NCI-H1417 treated with DMSO at 0.1 percent for 48 hours (cell line): Measurements from ENCODE around the gene CLEC7A.
A peak's percentile ranks its signal among the peaks of the same experiment; 100 is the strongest.

Source experiments
- DNase-seq: peaks from one replicate; lab custom pipeline; 2025; lab: John Stamatoyannopoulos, UW

CLEC7A gene

DNA sequence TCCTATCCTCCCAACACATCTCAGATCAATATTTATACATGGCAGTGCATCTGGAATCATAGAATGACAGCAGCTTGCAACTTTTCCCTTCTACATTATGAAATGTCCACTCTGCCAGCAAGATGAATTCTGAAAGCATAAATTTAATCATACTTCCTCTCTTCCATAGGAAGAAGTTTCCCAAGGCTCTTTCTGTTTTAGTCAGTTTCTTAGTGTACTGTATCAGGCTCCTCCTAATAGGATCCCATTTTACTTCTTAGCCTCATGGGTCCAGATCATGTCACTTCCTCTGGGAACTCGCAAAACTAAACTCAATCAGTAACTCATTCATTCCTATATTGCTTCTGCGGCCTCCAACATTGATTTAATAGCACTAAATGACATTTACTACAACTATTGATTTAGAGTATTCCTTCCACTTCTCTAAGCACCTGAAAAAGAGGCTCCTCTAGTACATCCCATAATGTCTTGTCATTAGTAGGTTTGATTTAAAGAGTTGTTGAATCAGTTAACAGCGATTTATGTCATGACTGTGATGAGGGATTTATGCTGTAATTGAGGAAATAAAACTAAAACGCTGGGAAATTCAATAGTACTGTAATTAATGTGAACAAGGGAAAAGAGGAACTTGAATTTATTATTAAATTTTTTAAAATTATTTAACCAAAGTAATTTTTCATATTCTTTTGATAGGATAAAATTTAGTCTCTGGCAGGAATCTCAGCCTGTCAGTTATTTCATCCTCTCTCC, 35.2 kb downstream of the CLEC7A start:
- no peak for DNase-seq

DNA sequence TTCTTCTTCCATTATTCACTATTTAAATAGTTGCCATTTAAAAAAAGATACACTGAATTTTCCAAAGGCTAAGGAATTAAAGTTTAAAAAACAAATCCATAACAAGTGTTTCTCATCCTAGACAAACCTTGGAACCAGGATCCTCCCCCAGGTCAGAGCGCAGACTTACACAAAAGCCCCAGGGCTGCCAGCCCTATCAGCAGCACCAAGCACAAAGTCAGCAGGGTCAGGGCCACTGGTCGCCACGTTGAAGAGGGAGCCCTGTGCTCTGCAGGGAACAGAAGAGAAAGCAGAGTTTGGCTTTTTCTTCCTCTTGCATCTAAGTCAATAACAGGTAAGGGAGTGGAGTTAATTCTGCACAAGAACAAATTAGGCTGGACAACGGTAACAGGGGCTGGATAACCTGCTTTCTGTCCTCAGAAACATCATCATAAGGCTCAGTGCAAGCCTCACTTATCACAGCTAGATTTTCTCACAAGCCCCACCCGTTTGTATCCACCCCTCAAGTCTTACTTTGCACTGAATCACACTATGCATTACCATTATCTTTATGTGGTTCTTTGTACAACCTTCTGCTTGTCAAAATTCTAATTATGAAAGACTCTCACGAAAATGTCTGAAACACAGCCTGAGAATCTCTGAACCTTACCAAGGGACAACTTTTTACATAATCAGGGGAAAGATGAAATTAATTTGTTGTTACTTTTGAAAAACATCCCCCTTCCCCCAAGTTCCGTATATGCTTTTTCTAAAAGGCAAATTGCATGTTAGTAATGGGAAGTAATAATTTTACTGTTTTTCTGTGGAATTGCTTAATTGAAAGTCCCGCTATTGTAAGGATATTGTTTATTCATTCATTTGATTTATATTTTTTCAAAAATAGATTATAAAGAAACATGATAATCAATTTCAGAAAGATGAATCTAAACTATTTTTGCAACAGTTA, 40.8 kb downstream of the CLEC7A start:
- DNase-seq = no peak

DNA sequence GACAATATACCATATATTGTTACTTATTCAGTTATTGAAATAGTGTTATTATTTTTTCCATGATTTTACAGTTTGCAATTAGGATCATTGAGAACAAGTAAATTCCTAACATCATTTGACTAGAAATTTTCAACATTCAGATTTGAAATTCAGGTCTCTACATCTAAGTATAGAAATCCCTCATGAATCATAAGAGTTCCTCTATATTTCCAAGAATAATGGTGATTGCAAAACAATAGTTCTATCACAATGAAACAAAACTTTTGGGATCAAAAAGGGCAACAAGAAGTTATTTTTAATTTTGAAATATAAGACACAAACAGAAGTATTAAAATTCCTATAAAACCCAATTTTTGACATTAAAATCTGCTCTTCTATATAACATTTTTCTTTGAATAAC, 42.0 kb downstream of the CLEC7A start:
- DNase-seq = no peak

DNA sequence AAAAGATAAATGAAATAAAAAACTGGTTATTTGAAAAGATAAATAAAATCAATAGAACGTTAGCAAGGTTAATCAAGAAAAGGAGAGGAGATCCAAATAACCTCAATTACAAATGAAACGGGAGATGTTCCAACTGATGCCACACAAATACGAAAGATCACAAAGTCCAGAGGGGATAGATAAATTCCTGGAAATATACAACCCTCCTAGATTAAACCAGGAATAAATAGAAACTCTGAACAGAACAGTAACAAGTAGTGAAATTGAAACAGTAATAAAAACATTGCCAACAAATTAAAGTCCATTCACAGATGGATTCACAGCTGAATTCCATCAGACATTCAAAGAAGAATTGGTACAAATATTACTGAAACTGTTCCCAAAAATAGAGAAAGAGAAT, 43.6 kb downstream of the CLEC7A start:
- no peak for DNase-seq

DNA sequence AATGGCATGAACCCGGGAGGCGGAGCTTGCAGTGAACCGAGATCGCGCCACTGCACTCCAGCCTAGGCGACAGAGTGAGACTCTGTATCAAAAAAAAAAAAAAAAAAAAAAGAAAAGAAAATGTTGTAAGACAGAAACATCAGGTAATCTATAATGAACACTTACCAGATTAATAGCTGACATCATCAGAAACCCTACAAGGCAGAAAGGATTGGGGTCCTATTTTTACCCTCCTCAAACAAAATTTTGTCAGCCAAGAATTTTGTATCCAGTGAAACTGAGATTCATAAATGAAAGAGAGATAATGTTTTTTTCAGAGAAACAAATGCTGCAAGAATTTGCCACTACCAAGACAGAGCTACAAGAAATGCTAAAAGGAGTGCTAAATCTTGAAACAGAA, 45.3 kb downstream of the CLEC7A start:
- no peak for DNase-seq

DNA sequence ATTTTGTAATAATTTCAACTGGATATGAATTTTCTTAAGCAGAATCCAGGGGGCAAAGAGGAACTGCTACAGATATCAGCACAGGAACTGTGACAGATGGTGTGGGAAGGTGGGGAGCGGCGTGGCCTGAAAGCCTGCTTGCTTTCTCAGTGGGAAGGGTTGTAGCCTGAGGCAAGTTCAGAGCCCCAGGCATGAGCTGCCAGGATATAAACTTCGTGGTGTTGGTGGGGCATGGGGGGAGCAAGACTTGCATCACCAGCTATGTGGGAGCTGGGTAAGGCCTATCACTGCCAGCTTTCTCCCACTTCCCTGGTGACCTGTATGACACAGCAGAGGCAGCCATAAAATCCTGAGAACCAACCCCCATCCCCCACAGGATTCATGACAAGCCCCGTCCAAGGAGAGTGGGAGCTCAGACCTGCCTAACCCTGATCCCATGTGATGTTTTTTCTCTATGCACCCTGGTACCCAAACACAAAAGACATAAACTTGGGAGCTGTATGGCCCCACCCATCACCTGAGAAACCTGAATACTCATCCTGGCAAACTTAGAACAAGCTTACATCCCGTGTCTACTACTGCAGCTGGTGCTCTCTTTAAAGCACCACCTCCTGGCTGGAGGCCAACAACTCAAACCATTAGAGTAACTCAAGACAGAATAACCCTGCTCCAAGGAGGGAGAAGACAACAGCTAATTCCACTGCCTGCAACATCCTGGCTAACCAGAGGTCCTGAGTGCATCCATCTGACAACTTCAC, 47.7 kb downstream of the CLEC7A start:
- no peak for DNase-seq

DNA sequence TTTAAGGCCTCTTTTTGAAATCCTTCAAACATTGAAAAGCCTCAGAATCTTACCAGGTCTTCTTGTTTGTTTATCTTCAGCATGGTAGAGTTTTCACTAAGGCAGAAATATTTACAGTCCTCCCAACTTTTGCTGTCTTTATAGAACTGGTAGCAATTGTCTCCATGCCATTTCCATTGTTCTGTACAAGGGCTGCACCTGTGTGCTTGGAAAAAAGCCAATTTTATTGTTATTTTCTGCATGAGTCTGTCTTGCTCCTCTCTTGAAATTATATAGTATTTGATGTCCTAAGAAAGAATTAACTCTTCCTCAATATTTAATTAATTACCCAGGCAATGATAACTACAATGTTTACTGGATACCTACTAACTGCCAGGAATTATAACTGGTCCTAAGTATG, 54.5 kb downstream of the CLEC7A start:
- DNase-seq = peak; percentile 10

DNA sequence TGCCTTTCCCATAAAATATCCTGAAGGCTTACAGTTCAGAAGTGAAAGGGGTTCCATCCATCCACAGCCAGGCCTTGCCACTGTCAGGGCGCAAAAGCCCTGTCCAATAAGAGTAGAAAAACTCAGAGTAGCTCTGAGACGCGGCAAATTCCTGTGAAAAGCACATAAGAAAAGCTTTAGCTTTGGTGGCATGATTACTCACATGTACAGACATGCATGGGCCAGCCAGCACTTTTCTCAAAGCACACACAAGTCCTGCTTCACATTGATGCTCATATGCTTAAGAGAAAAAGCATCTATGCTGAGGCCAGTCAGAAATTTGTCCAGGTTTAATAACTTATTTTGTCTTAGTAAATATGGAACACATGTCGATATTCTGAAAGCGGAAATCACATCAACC, 56.7 kb downstream of the CLEC7A start:
- DNase-seq = no peak

DNA sequence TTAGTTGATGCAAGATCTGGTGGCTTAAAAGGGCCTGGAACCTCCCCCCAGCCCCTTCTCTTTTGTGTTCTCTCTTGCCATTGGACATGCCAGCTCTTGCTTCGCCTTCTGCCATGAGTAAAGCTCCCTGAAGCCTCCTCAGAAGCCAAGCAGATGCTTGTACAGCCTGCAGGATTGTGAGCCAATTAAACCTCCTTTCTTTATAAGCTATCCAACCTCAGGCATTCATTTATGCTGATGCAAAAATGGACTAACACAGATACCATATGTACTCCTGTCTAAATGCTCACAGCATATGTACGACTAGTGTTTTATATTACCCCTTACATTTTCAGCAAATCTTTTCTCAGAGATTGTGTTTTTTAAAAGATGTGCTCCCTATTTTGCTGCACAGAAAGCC, 57.9 kb downstream of the CLEC7A start:
- no peak for DNase-seq

DNA sequence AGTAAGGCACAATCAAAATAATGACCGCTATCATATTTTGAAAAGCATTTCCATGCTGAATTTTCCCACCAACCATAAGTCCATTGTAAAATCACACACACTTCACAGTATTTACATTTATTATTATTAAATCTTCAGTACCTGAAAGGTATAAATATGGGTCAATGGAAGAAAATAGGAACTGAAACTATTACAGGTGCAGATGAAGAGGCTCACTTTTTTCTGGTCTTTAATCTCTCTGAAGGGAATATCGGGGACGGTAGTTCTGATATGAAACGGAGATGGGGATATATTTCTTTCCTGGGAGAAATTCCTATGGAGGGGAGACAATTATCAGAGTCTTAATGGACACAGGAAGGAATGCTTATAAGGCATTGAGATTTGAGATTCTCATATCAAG, 59.6 kb downstream of the CLEC7A start:
- DNase-seq = no peak

DNA sequence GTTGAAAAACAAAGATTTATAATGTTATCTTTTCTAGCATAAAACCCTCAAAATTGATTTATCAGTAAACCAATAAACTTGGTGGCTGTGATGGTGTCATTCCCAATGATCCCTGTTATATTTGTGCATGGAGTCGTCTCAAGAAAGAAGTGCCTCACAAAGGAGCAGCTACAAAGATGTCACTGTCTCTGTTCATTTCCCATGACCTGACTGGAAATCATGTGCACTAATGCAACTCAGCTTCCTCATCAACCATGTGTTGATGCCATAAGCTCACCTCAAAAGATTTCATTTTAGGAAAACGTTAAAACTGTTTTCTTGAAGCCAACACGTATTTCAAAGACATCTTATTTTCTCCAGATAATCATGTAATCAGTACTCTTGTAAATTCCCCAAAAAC, 60.0 kb downstream of the CLEC7A start:
- no peak for DNase-seq

DNA sequence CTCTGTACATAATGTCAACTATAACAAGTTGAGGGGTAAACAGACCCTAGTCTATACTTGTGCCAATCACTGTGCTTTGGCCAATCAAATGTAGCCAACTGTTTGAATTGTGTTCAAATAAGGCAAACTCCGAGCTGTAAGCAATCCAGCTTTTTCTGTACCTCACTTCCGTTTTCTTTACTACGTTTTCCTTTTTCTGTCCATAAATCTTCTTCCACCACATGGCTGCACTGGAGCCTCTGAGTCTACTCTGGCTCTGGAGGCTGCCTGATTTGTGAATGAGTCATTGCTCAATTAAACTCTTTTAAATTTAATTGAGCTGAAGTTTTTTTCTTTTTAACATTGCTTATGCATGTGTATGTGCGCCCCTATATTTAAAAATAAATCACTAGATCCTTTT, 60.9 kb downstream of the CLEC7A start:
- DNase-seq = no peak

DNA sequence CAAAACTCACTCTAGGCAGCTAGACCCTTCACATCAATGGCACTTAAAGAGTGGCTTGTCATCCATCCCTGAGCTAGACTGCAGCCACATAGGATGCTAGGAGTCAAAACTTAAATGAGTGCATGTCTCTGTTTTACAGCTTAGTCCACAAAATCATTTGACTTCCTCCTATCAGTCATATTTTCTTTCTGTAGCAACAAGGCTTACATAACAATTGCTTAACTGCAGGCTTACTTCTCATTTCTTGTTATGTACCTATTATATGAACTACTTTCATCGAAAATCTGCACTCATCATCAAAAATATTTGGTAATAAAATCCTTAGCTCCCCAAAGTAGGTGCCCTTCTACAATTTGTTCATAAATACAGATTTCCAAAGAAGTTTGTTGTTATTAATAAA, 61.4 kb downstream of the CLEC7A start:
- no peak for DNase-seq

DNA sequence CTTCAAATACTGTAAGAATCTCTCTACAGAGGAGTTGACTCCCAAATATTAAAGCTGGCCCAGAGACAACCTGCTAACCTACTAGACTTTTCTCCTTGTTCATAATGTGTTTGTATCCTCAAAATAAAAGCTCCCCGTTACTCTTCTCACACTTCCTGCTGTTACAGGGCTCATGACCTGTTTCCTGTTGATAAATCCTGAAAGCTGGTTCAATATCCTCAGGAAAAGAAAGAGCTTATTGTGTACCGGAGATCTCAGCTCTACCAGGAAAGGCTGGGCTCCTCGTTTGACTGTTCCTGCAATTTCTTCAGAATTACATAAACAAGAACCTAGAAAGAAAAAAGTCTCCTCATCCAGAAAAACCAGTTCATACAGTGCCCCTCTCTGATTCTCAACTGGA, 62.1 kb downstream of the CLEC7A start:
- DNase-seq = no peak

DNA sequence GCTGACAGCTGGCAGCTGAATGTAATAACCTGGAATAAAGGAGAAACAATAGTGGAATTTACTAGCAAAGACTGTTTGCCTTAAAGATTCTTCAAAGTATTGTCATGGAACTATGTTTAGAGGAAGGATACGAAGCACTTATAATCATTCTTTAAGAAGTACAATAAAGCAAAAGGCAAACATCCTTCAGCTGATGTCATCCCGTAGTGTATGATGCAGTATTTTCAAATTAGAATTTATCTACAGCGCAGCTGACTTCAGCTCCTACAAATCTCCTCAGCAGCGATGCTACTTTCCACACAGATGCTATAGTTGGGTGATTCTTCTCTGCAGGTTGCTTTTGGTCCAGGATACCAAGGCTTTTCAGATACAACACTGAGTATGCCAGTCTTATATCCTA, 62.7 kb downstream of the CLEC7A start:
- no peak for DNase-seq
